Transverse colon (tissue), 4 donors: ENCODE results near the gene ESPL1. TPM values are rescaled to one million over a fixed set of nuclear protein-coding genes. Genes with fewer than 3 reads are reported as not detected.

Experiments used
- DNase-seq: peaks from one replicate; pipeline ENCODE4 v3.0.0-alpha.2; 2019
- H3K27ac ChIP-seq, 4 donors: fragments of 200-600 bp; sonication (generic); 2 replicates each; pipeline ENCODE4 v1.5.1; 2016 to 2018; ENCODE audit warnings: inconsistent platforms in 4 of 4
- H3K27me3 ChIP-seq: fragments of 200-600 bp; sonication (generic); 2 replicates; pipeline ENCODE4 v1.5.1; 2017; ENCODE audit warnings: inconsistent platforms
- H3K36me3 ChIP-seq, 4 donors: fragments of 200-600 bp; sonication (generic); 2 replicates each; pipeline ENCODE4 v1.5.1; 2017 to 2019; ENCODE audit warnings: inconsistent platforms in 4 of 4
- H3K4me1 ChIP-seq, 4 donors: fragments of 200-600 bp; sonication (generic); 2 replicates each; pipeline ENCODE4 v1.5.1; 2017 to 2020; ENCODE audit warnings: inconsistent platforms in 4 of 4
- H3K4me3 ChIP-seq, 4 donors: fragments of 200-600 bp; sonication (generic); 1 replicate in 1 of 4; 2 replicates in 3 of 4; pipeline versions ENCODE4 v1.5.1 to v1.6.1; 2017 to 2019; ENCODE audit warnings: inconsistent platforms in 4 of 4
- H3K9me3 ChIP-seq, 2 donors: fragments of 200-600 bp; sonication (generic); 2 replicates each; pipeline ENCODE4 v1.5.1; 2017 to 2019; ENCODE audit warnings: inconsistent platforms in 2 of 2
- CTCF ChIP-seq, 5 experiments: fragments of 200-600 bp in 3 of 5; fragments of 450-650 bp in 2 of 5; sonication (generic) in 3 of 5; IDR thresholded peaks; 1 replicate in 2 of 5; 2 replicates in 3 of 5; pipeline ENCODE4 v1.5.1; 2016 to 2017; ENCODE audit warnings: antibody characterized with exemption in 5 of 5, inconsistent platforms in 3 of 5, mild to moderate bottlenecking in 2 of 5, moderate library complexity in 1 of 5
- EP300 ChIP-seq: sonication (generic); formaldehyde crosslinking; IDR thresholded peaks from one replicate; pipeline ENCODE4 v1.6.1; 2017; ENCODE audit warnings: antibody characterized with exemption, low read depth
- POLR2A ChIP-seq: fragments of 450-650 bp; IDR thresholded peaks from one replicate; pipeline ENCODE4 v1.6.1; 2016; ENCODE audit warnings: antibody characterized with exemption, mild to moderate bottlenecking, moderate library complexity
- POLR2AphosphoS5 ChIP-seq, 3 donors: sonication (generic); formaldehyde crosslinking; IDR thresholded peaks; one replicate each; pipeline ENCODE4 v1.6.1; 2016; ENCODE audit warnings: antibody characterized with exemption in 3 of 3
- WGBS, 2 donors: methylation state at CpG; one replicate each; pipeline ENCODE4 v1.1.5; 2018; ENCODE audit warnings: low coverage in 1 of 2; 5-methylcytosine and 5-hydroxymethylcytosine counted together
- in situ Hi-C, 4 donors: fragments of 200-750 bp; cut with MboI; loops; one replicate each; pipeline versions ENCODE4 v1.15.0 to v1.15.1; 2017; ENCODE audit warnings: low sequenced_read_pairs in 3 of 4, low pct_ligation_motif_present in 1 of 4, low pct_unique_long_range_greater_than_20kb in 1 of 4
- intact Hi-C: fragments of 100-400 bp; cut with DNase I; formaldehyde crosslinking; loops from one replicate; pipeline ENCODE4 v1.15.1; 2023; ENCODE audit warnings: low total_unique reads
- total RNA-seq, 4 donors: library from RNA; depleted of rRNA; stranded (reverse); fragments of >200 nt; gene quantifications; one replicate each; pipeline ENCODE4 v1.1.0, GENCODE V29; 2016

The ESPL1 gene
- 10 to 100 TPM in 3 of 4 donors, 1 to 10 TPM in 1; 6.5 to 31.8 (median 18.8) TPM for total RNA-seq

- peak; percentile 76 for DNase-seq
- H3K9me3 ChIP-seq: no peaks in the 10 kb centered on the region
- peak within 1 kb of the TSS; percentile 33 to 79 (median 58) for H3K4me3 ChIP-seq
- intact Hi-C loops: no loop called here
- in situ Hi-C loops: no loop called here
- H3K36me3 ChIP-seq: no peaks in the 10 kb centered on the region
- no peaks in the 10 kb centered on the region for H3K27me3 ChIP-seq
- WGBS, 2 donors: 0% methylated on average over 57 of the region's 58 CpGs; no CpG with 5 or more reads in 1 of the 2 donors
- peaks cover 0 to 12% (median 8%) of the 10 kb centered on the region in 4 donors for H3K4me1 ChIP-seq
- TF ChIP-seq CTCF (IDR thresholded peaks at IDR 0.05) (peak in 2 of 5 experiments; percentile 26 to 36), EP300 (no peak), POLR2A (no peak), POLR2AphosphoS5 (IDR thresholded peaks at IDR 0.05) (peak in 1 of 3 donors; percentile 16)
- H3K27ac ChIP-seq: peak within 1 kb of the TSS; percentile 49 to 73 (median 52)
These were observed at the start of gene ESPL1 for GRCh38 chr12:53267999-53268629. Gene ESPL1 (plus strand): TSS chr12:53268299. CDS start chr12:53268767, 468 bp downstream.

GRCh38 chr12:53218551-53219291, 49.4 kb upstream of the ESPL1 start:
- intact Hi-C loops (loop anchor here (2.0 to 5.0 kb wide), 2 partner anchors 32 to 69 kb away; no protein-coding TSS in a partner anchor), in situ Hi-C loops (loop anchor here in 2 of 4 donors (10.0 kb wide), 1 partner anchor 66 kb away; no protein-coding TSS in a partner anchor)
- H3K9me3 ChIP-seq: no peaks in the 10 kb centered on the region
- peaks cover 42 to 59% (median 53%) of the 10 kb centered on the region in 4 donors for H3K4me1 ChIP-seq
- DNase-seq: no peak
- H3K27me3 ChIP-seq: no peaks in the 10 kb centered on the region
- H3K27ac ChIP-seq: peak overlapping the region; percentile 98 to 100 (median 99)
- 24 to 33% methylated on average over 3 to 30 of the region's 30 CpGs for WGBS, 2 donors
- TF ChIP-seq CTCF (IDR thresholded peaks at IDR 0.05): no peak
- no peak for TF ChIP-seq POLR2AphosphoS5 (IDR thresholded peaks at IDR 0.05)
- TF ChIP-seq EP300: no peak
- peak overlapping the region; percentile 55 to 74 (median 62) for H3K4me3 ChIP-seq
- H3K36me3 ChIP-seq: no peaks in the 10 kb centered on the region

GRCh38 chr12:53219292-53219955, 48.7 kb upstream of the ESPL1 start:
- Histone ChIP-seq H3K4me3 (peak overlapping the region; percentile 55 to 74 (median 62)), H3K36me3 (no peaks in the 10 kb centered on the region), H3K4me1 (peaks cover 49 to 66% (median 60%) of the 10 kb centered on the region in 4 donors), H3K27ac (peak overlapping the region; percentile 98 to 100 (median 99)), H3K9me3 (no peaks in the 10 kb centered on the region), H3K27me3 (no peaks in the 10 kb centered on the region)
- WGBS, 2 donors: 0 to 3% methylated on average over 1 to 27 of the region's 27 CpGs
- in situ Hi-C loops: loop anchor here in 2 of 4 donors (10.0 kb wide), 1 partner anchor 65 kb away; no protein-coding TSS in a partner anchor
- no peak for DNase-seq
- peak in 1 of 3 donors; percentile 6 for TF ChIP-seq POLR2AphosphoS5 (IDR thresholded peaks at IDR 0.05)
- no peak for TF ChIP-seq EP300
- TF ChIP-seq POLR2A: no peak
- TF ChIP-seq CTCF (IDR thresholded peaks at IDR 0.05): no peak
- intact Hi-C loops: loop anchor here (2.0 to 5.0 kb wide), 2 partner anchors 31 to 68 kb away; no protein-coding TSS in a partner anchor
